HEK293 (cell line): Measurements from ENCODE around the gene CNTNAP5.

Experiments used
- CTCF ChIA-PET: fragments of 350-600 bp; formaldehyde crosslinking; extraction: SDS; loops from one replicate; lab custom pipeline; 2021; ENCODE audit warnings: antibody characterized with exemption; lab: Yijun Ruan, JAX
- POLR2A ChIA-PET: fragments of 300-600 bp; formaldehyde crosslinking; extraction: SDS; loops from one replicate; lab custom pipeline; 2020; ENCODE audit warnings: antibody characterized with exemption, inconsistent platforms; lab: Yijun Ruan, JAX
- H3K27ac ChIP-seq: fragments of 200-500 bp; sonication (Bioruptor generic); 2 replicates; pipeline ENCODE4 v1.5.1; 2014; ENCODE audit warnings: low read depth, low read length, control low read depth, inconsistent platforms; ENCODE audit errors: extremely low read depth
- H3K36me3 ChIP-seq, 2 experiments: fragments of 200-500 bp in 1 of 2; sonication (Bioruptor generic) in 1 of 2; 1 replicate in 1 of 2; 2 replicates in 1 of 2; pipeline ENCODE4 v1.5.1; 2014 to 2017; ENCODE audit warnings: inconsistent platforms in 2 of 2, low read length in 2 of 2; ENCODE audit not compliant: control insufficient read depth in 2 of 2, insufficient read depth in 1 of 2
- H3K4me1 ChIP-seq: fragments of 200-500 bp; sonication (Bioruptor generic); 2 replicates; pipeline ENCODE4 v1.5.1; 2014; ENCODE audit warnings: mild to moderate bottlenecking, low read length, inconsistent platforms; ENCODE audit not compliant: control insufficient read depth, insufficient read depth
- H3K4me3 ChIP-seq: 2 replicates; pipeline ENCODE4 v1.5.1; 2011; ENCODE audit warnings: low read depth, mild to moderate bottlenecking, control low read depth, low read length, moderate library complexity
- H3K9me3 ChIP-seq: fragments of 200-500 bp; sonication (Bioruptor generic); 2 replicates; pipeline ENCODE4 v1.5.1; 2014; ENCODE audit warnings: low read depth, low read length, inconsistent platforms; ENCODE audit not compliant: control insufficient read depth, insufficient read depth
- IKZF3 ChIP-seq: fragments of 450-650 bp; IDR thresholded peaks from 2 replicates; pipeline ENCODE4 v1.5.0; 2018; ENCODE audit warnings: missing biosample characterization, mild to moderate bottlenecking, missing genetic modification characterization, moderate library complexity
- SCRT2 ChIP-seq: fragments of 450-650 bp; formaldehyde crosslinking; IDR thresholded peaks from 2 replicates; pipeline ENCODE4 v1.5.1; 2016; ENCODE audit warnings: missing biosample characterization, missing genetic modification characterization
- YY2 ChIP-seq: fragments of 450-650 bp; formaldehyde crosslinking; IDR thresholded peaks from 2 replicates; pipeline ENCODE4 v1.5.1; 2016; ENCODE audit warnings: missing biosample characterization, missing genetic modification characterization
- ZBTB21 ChIP-seq: fragments of 450-650 bp; formaldehyde crosslinking; IDR thresholded peaks from 2 replicates; pipeline ENCODE4 v1.5.1; 2017; ENCODE audit warnings: missing biosample characterization, missing genetic modification characterization
- ZNF148 ChIP-seq: fragments of 450-650 bp; formaldehyde crosslinking; IDR thresholded peaks from 2 replicates; pipeline ENCODE4 v1.5.0; 2017; ENCODE audit warnings: missing biosample characterization, missing genetic modification characterization, borderline replicate concordance
- ZNF16 ChIP-seq: fragments of 450-650 bp; formaldehyde crosslinking; IDR thresholded peaks from 2 replicates; pipeline ENCODE4 v1.5.1; 2016; ENCODE audit warnings: low read depth, missing biosample characterization, missing genetic modification characterization
- ZNF174 ChIP-seq: fragments of 450-650 bp; formaldehyde crosslinking; IDR thresholded peaks from 2 replicates; pipeline ENCODE4 v1.5.0; 2017; ENCODE audit warnings: missing biosample characterization, mild to moderate bottlenecking, missing genetic modification characterization
- ZNF26 ChIP-seq: fragments of 450-650 bp; formaldehyde crosslinking; IDR thresholded peaks from 2 replicates; pipeline ENCODE4 v1.5.1; 2016; ENCODE audit warnings: missing biosample characterization, missing genetic modification characterization
- ZNF513 ChIP-seq: fragments of 450-650 bp; IDR thresholded peaks from 2 replicates; pipeline ENCODE4 v1.5.1; 2018; ENCODE audit warnings: missing biosample characterization, missing genetic modification characterization
- ZNF664 ChIP-seq: fragments of 450-650 bp; formaldehyde crosslinking; IDR thresholded peaks from 2 replicates; pipeline ENCODE4 v1.5.1; 2016; ENCODE audit warnings: missing biosample characterization, missing genetic modification characterization
- TF ChIP-seq, protein P1 (sequence below): fragments of 450-650 bp; formaldehyde crosslinking; IDR thresholded peaks from 2 replicates; pipeline ENCODE4 v1.5.1; 2017; ENCODE audit warnings: missing biosample characterization, missing genetic modification characterization
- TF ChIP-seq, protein P2 (sequence below): fragments of 450-650 bp; formaldehyde crosslinking; IDR thresholded peaks from 2 replicates; pipeline ENCODE4 v1.5.1; 2017; ENCODE audit warnings: missing biosample characterization, missing genetic modification characterization

CNTNAP5 gene

GRCh38 chr2:124296470-124296869, 271.4 kb downstream of the CNTNAP5 start (continued):
- no peak for TF ChIP-seq ZNF26 (tag by site-specific recombination)
- TF ChIP-seq SCRT2 (tag by site-specific recombination): no peak
- TF ChIP-seq, all 188 proteins: peak for 0

- H3K4me1 ChIP-seq: no peaks in the 10 kb centered on the region
- ChIA-PET POLR2A (no interaction called here), CTCF (no interaction called here)
- TF ChIP-seq ZBTB21 (tag by site-specific recombination): no peak
- TF ChIP-seq ZNF664 (tag by site-specific recombination): no peak
- TF ChIP-seq ZNF513 (tag by site-specific recombination): no peak
- no peak for TF ChIP-seq ZNF16 (tag by site-specific recombination)
- TF ChIP-seq ZNF174 (tag by site-specific recombination): no peak
- H3K4me3 ChIP-seq: no peak overlapping the region
- H3K36me3 ChIP-seq: no peaks in the 10 kb centered on the region
- no peaks in the 10 kb centered on the region for H3K9me3 ChIP-seq
- H3K27ac ChIP-seq: no peak overlapping the region
Observed at GRCh38 chr2:124301915-124302314, 276.8 kb downstream of the CNTNAP5 start.

- Histone ChIP-seq H3K9me3 (no peaks in the 10 kb centered on the region), H3K4me1 (no peaks in the 10 kb centered on the region), H3K36me3 (no peaks in the 10 kb centered on the region), H3K27ac (no peak overlapping the region), H3K4me3 (no peak overlapping the region)
- ChIA-PET CTCF (no interaction called here), POLR2A (no interaction called here)
- TF ChIP-seq, protein P1, sequence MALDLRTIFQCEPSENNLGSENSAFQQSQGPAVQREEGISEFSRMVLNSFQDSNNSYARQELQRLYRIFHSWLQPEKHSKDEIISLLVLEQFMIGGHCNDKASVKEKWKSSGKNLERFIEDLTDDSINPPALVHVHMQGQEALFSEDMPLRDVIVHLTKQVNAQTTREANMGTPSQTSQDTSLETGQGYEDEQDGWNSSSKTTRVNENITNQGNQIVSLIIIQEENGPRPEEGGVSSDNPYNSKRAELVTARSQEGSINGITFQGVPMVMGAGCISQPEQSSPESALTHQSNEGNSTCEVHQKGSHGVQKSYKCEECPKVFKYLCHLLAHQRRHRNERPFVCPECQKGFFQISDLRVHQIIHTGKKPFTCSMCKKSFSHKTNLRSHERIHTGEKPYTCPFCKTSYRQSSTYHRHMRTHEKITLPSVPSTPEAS: no peak
- TF ChIP-seq YY2 (tag by site-specific recombination): no peak
- no peak for TF ChIP-seq IKZF3 (tag by site-specific recombination)
- TF ChIP-seq ZNF148 (tag by site-specific recombination): no peak
- TF ChIP-seq, protein P2, sequence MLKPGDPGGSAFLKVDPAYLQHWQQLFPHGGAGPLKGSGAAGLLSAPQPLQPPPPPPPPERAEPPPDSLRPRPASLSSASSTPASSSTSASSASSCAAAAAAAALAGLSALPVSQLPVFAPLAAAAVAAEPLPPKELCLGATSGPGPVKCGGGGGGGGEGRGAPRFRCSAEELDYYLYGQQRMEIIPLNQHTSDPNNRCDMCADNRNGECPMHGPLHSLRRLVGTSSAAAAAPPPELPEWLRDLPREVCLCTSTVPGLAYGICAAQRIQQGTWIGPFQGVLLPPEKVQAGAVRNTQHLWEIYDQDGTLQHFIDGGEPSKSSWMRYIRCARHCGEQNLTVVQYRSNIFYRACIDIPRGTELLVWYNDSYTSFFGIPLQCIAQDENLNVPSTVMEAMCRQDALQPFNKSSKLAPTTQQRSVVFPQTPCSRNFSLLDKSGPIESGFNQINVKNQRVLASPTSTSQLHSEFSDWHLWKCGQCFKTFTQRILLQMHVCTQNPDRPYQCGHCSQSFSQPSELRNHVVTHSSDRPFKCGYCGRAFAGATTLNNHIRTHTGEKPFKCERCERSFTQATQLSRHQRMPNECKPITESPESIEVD (tag by site-specific recombination): no peak
Observed at GRCh38 chr2:124308319-124309062, 283.4 kb downstream of the CNTNAP5 start.
